ENCODE data around the gene TENT5C.

GRCh38 chr1:117675907-117676430 is 70.1 kb downstream of the TENT5C start:
- TF ChIP-seq CTCF (optimal IDR thresholded peaks at IDR 0.05 in 1 of 3, IDR thresholded peaks at IDR 0.05 in 1 of 3, conservative IDR thresholded peaks at IDR 0.05 in 1 of 3; ENCODE audit: extremely low read depth in 1 of 3, insufficient read depth in 2 of 3, low read length in 3 of 3) (no peak), EZH2 (IDR thresholded peaks at IDR 0.05; ENCODE audit: low read length) (no peak)
